PC-3 (cell line): ENCODE results near the gene PXN. TPM values are rescaled to one million over a fixed set of nuclear protein-coding genes. Genes with fewer than 3 reads are reported as not detected.
A peak's percentile ranks its signal among the peaks of the same experiment; 100 is the strongest.
"Not testable (repeated sequence)": the region's sequence is repeated elsewhere in the genome, so short reads cannot be mapped to it uniquely, and the experiment has no call there.

Experiments used
- ATAC-seq: fragments of 200-7000 bp; cut with Tn5 transposase; 2 replicates; pipeline ENCODE4 v1.9.1; 2020; ENCODE audit warnings: mild to moderate bottlenecking, moderate library complexity
- BruUV-seq: library from RNA; stranded (reverse); fragments of 400-500 nt; replicated peaks from 2 replicates; lab custom pipeline; 2021; lab: Mats Ljungman, UMichigan
- CTCF ChIA-PET: fragments of 300-600 bp; sonication (Branson Sonifier 250); formaldehyde crosslinking; loops from one replicate; lab custom pipeline; 2022; ENCODE audit warnings: antibody characterized with exemption; lab: Charles Lee
- POLR2A ChIA-PET: fragments of 300-600 bp; sonication (Branson Sonifier 250); formaldehyde crosslinking; loops from one replicate; lab custom pipeline; 2022; ENCODE audit warnings: antibody characterized with exemption; ENCODE audit not compliant: unreplicated experiment; lab: Charles Lee
- DNase-seq: peaks from one replicate; pipeline ENCODE4 v3.0.0-alpha.2; 2015
- H2AFZ ChIP-seq: fragments of 300-600 bp; sonication (generic); 2 replicates; pipeline ENCODE4 v1.6.0; 2016; ENCODE audit warnings: antibody characterized with exemption, low read length
- H3F3A ChIP-seq: fragments of 300-600 bp; sonication (generic); one replicate; pipeline ENCODE4 v1.6.0; 2017; ENCODE audit warnings: antibody characterized with exemption, low read length, control low read depth, mild to moderate bottlenecking; ENCODE audit not compliant: unreplicated experiment
- H3K27ac ChIP-seq: fragments of 300-600 bp; sonication (generic); 2 replicates; pipeline ENCODE4 v1.5.1; 2016; ENCODE audit warnings: mild to moderate bottlenecking, low read length
- H3K27me3 ChIP-seq: fragments of 300-600 bp; sonication (generic); 2 replicates; pipeline ENCODE4 v1.6.1; 2016; ENCODE audit warnings: low read length, mixed read lengths
- H3K36me3 ChIP-seq: fragments of 300-600 bp; sonication (generic); 2 replicates; pipeline ENCODE4 v1.6.1; 2016; ENCODE audit warnings: low read depth, mixed run types, low read length, mixed read lengths
- H3K4me1 ChIP-seq: fragments of 300-600 bp; sonication (generic); 2 replicates; pipeline ENCODE4 v1.5.1; 2016; ENCODE audit warnings: low read length; ENCODE audit not compliant: insufficient read depth
- H3K4me2 ChIP-seq: fragments of 300-600 bp; sonication (generic); 2 replicates; pipeline ENCODE4 v1.6.0; 2016; ENCODE audit warnings: low read length
- H3K4me3 ChIP-seq: fragments of 300-600 bp; sonication (generic); 2 replicates; pipeline ENCODE4 v1.5.1; 2016; ENCODE audit warnings: mild to moderate bottlenecking, low read length, mixed read lengths
- H3K79me2 ChIP-seq: fragments of 300-600 bp; sonication (generic); 2 replicates; pipeline ENCODE4 v1.6.1; 2017; ENCODE audit warnings: low read length, mixed read lengths
- H3K9ac ChIP-seq: fragments of 300-600 bp; sonication (generic); 2 replicates; pipeline ENCODE4 v1.6.0; 2016; ENCODE audit warnings: mild to moderate bottlenecking, low read length
- H3K9me2 ChIP-seq: fragments of 300-600 bp; sonication (generic); replicated peaks from 2 replicates; pipeline ENCODE4 v1.6.1; 2016; ENCODE audit warnings: mixed run types, low read length, mixed read lengths
- H3K9me3 ChIP-seq: fragments of 300-600 bp; sonication (generic); 2 replicates; pipeline ENCODE4 v1.6.1; 2016; ENCODE audit warnings: low read length, mixed read lengths
- H4K20me1 ChIP-seq: fragments of 300-600 bp; sonication (generic); 2 replicates; pipeline ENCODE4 v1.6.1; 2016; ENCODE audit warnings: low read length, mixed read lengths
- EZH2 ChIP-seq: fragments of 300-600 bp; sonication (generic); IDR thresholded peaks from one replicate; pipeline ENCODE4 v1.6.1; 2017; ENCODE audit warnings: antibody characterized with exemption, mild to moderate bottlenecking, low read length; ENCODE audit not compliant: unreplicated experiment
- EZH2phosphoT487 ChIP-seq: fragments of 300-600 bp; sonication (generic); IDR thresholded peaks from 2 replicates; pipeline ENCODE4 v1.6.1; 2018; ENCODE audit warnings: mild to moderate bottlenecking, antibody characterized with exemption, low read length, borderline replicate concordance
- intact Hi-C: fragments of 100-400 bp; cut with micrococcal nuclease; formaldehyde crosslinking; loops from 2 replicates; pipeline ENCODE4 v1.9.0; 2023
- total RNA-seq: library from RNA; depleted of rRNA; stranded (reverse); fragments of >200 nt; gene quantifications from 2 replicates; pipeline ENCODE4 v1.2.3, GENCODE V29; 2014
- TF ChIP-seq, protein P1 (sequence below): fragments of 300-600 bp; sonication (generic); conservative IDR thresholded peaks from 2 replicates; pipeline ENCODE4 v1.5.1; 2017; ENCODE audit warnings: antibody characterized with exemption, low read depth, mild to moderate bottlenecking, low read length

Gene PXN
- total RNA-seq, 1 experiment from 2014 or later: 313 TPM

DNA sequence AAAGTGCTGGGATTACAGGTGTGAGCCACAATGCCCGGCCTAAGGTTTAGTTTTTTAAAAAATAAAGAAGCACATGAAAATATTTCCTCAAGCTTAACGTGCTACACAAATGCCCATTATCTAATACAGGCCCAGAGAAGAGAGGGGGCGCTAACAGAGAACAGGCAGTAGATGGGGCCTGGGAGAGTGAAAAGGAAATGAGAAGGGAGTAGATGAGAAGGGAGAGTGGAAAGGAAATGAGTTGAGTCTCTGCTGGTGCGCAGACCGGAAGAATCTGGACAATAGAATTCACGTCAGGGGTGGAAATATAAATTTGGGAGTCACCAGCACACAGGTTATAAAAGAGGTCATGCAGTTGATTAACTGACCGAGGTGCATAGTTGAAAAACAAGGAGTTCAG, 10.7 kb downstream of the PXN start:
- H3K4me3 ChIP-seq: no peak overlapping the region
- H3K4me1 ChIP-seq: peaks cover 59% of the 10 kb centered on the region
- no peak for TF ChIP-seq EZH2
- no peak for TF ChIP-seq EZH2phosphoT487
- TF ChIP-seq, protein P1, sequence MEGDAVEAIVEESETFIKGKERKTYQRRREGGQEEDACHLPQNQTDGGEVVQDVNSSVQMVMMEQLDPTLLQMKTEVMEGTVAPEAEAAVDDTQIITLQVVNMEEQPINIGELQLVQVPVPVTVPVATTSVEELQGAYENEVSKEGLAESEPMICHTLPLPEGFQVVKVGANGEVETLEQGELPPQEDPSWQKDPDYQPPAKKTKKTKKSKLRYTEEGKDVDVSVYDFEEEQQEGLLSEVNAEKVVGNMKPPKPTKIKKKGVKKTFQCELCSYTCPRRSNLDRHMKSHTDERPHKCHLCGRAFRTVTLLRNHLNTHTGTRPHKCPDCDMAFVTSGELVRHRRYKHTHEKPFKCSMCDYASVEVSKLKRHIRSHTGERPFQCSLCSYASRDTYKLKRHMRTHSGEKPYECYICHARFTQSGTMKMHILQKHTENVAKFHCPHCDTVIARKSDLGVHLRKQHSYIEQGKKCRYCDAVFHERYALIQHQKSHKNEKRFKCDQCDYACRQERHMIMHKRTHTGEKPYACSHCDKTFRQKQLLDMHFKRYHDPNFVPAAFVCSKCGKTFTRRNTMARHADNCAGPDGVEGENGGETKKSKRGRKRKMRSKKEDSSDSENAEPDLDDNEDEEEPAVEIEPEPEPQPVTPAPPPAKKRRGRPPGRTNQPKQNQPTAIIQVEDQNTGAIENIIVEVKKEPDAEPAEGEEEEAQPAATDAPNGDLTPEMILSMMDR: 0 out of 2 replicates have a peak, but pooled peaks have one; percentile 11
- H3K27ac ChIP-seq: no peak overlapping the region
- H3K79me2 ChIP-seq: peaks cover 100% of the 10 kb centered on the region
- H4K20me1 ChIP-seq: peaks cover 74% of the 10 kb centered on the region
- H3K4me2 ChIP-seq: no peak overlapping the region
- no peaks in the 10 kb centered on the region for H3K9me2 ChIP-seq
- ATAC-seq (no peak), DNase-seq (no peak)
- H2AFZ ChIP-seq: no peak overlapping the region
- intact Hi-C loops: no loop called here
- ChIA-PET POLR2A (interaction anchor here (0.6 kb wide), 1 partner anchor 24 kb away, joined by 3 read pairs; no protein-coding TSS in a partner anchor), CTCF (no interaction called here)
- H3F3A ChIP-seq: peaks cover 10% of the 10 kb centered on the region
- H3K9me3 ChIP-seq: no peaks in the 10 kb centered on the region
- H3K9ac ChIP-seq: no peak overlapping the region
- peaks cover 51% of the 10 kb centered on the region for H3K36me3 ChIP-seq
- H3K27me3 ChIP-seq: no peaks in the 10 kb centered on the region
- no TSS peak for BruUV-seq

GRCh38 chr12:120253313-120253712, 12.2 kb downstream of the PXN start:
- H3K27me3 ChIP-seq, H3K9me3 ChIP-seq, H3K9me2 ChIP-seq, H3K9ac ChIP-seq, H3K4me2 ChIP-seq, ATAC-seq, H2AFZ ChIP-seq, H3K27ac ChIP-seq, BruUV-seq, DNase-seq, H3F3A ChIP-seq, CTCF ChIA-PET, intact Hi-C loops, H3K4me3 ChIP-seq: not testable (repeated sequence)
- H3K79me2 ChIP-seq: peaks cover 100% of the 10 kb centered on the region
- H3K4me1 ChIP-seq: peaks cover 57% of the 10 kb centered on the region
- H3K36me3 ChIP-seq: peaks cover 55% of the 10 kb centered on the region
- H4K20me1 ChIP-seq: peaks cover 79% of the 10 kb centered on the region
- POLR2A ChIA-PET: interaction anchor here (0.7 kb wide), 1 partner anchor 13 kb away, joined by 6 read pairs; no protein-coding TSS in a partner anchor

DNA sequence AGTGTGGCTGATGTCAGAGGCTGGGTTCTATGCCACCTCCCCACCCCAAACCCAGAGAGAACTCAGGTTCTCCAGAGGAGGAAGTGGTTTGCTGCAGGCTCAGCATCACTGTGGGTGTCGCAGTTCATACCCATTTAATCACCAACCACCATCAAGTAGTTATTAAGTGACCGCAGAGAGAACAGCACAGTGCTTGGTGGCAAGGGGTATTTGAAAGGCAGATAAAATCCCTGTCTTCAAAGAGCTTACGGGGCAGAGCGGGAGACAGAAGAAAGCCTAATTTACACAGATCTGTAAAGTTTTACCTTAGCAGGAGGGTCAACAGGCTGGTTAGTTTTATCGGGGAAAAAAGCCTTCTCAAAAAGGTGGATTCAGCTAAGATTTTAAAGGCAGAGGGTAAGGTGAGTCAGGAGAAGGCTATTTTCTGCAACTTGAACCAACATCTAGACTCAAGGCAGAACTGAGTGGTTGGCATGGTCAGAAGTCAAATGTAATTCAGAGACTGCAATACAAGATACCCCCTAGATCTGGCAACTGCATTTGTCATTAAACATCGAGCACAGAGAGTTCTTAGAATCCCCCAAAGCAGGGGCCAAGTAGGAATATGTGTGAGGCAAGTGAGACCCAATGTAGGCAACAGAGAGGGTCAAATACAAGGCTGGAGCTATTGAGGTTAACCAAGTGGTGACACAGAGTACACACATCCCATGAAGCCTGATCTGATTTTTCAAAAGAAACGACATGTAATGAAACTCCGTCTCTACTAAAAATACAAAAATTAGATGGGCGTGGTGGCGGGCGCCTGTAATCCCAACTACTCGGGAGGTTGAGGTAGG, 13.2 kb downstream of the PXN start:
- no peak overlapping the region for H3K27ac ChIP-seq

GRCh38 chr12:120251364-120252070, 14.0 kb downstream of the PXN start:
- H3K27ac ChIP-seq, H3K4me2 ChIP-seq, H3K9ac ChIP-seq, BruUV-seq, H2AFZ ChIP-seq, H3K27me3 ChIP-seq, CTCF ChIA-PET, ATAC-seq, POLR2A ChIA-PET, H3K9me3 ChIP-seq, H3K9me2 ChIP-seq, H3F3A ChIP-seq, intact Hi-C loops, DNase-seq, H3K4me3 ChIP-seq: not testable (repeated sequence)
- H3K4me1 ChIP-seq: peaks cover 53% of the 10 kb centered on the region
- H3K79me2 ChIP-seq: peaks cover 100% of the 10 kb centered on the region
- H3K36me3 ChIP-seq: peaks cover 60% of the 10 kb centered on the region
- H4K20me1 ChIP-seq: peaks cover 76% of the 10 kb centered on the region

More for the DNA sequence above, 13.2 kb downstream of the PXN start:
- ChIA-PET CTCF (no interaction called here), POLR2A (interaction anchor here (0.5 kb wide), 1 partner anchor 44 kb away, joined by 3 read pairs; no protein-coding TSS in a partner anchor)
- H4K20me1 ChIP-seq: peaks cover 79% of the 10 kb centered on the region
- peaks cover 57% of the 10 kb centered on the region for H3K4me1 ChIP-seq
- ATAC-seq (no peak), DNase-seq (no peak)
- H3K36me3 ChIP-seq: peaks cover 56% of the 10 kb centered on the region
- no peaks in the 10 kb centered on the region for H3K9me3 ChIP-seq
- H3K4me2 ChIP-seq: no peak overlapping the region
- no peak overlapping the region for H3K4me3 ChIP-seq
- H3K9me2 ChIP-seq: no peaks in the 10 kb centered on the region
- intact Hi-C loops: no loop called here
- no peak overlapping the region for H3K9ac ChIP-seq
- H3F3A ChIP-seq: peaks cover 4% of the 10 kb centered on the region
- H3K79me2 ChIP-seq: peaks cover 100% of the 10 kb centered on the region
- no peak overlapping the region for H2AFZ ChIP-seq
- H3K27me3 ChIP-seq: no peaks in the 10 kb centered on the region
- no peak for TF ChIP-seq EZH2phosphoT487
- TF ChIP-seq EZH2: no peak
- TF ChIP-seq, protein P1: no peak
- no TSS peak for BruUV-seq
